ENCODE data around the gene C5. TPM values are rescaled to one million over a fixed set of nuclear protein-coding genes. Genes with fewer than 3 reads are reported as not detected.
"Not testable (repeated sequence)": the region's sequence is repeated elsewhere in the genome, so short reads cannot be mapped to it uniquely, and the experiment has no call there.

C5 gene
- polyA plus RNA-seq, 4 donors = 4.1 to 25.4 (median 7.5) TPM

DNA sequence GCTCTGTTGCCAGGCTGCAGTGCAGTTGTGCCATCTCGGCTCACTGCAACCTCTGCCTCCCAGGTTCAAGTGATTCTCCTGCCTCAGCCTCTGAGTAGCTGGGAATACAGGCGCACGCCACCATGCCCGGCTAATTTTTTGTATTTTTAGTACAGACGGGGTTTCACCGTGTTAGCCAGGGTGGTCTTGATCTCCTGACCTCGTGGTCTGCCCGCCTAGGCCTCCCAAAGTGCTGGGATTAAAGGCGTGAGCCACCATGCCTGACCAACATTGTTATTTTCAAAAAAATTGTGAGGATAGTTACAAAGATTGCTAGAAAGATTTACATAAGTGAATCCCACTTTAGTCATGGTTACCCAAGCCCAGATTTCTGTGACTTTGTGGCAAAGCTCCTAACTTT lies 78.6 kb downstream of the C5 start:
- H3K27me3 ChIP-seq (ENCODE audit: control insufficient read depth in 3 of 3, insufficient read depth in 3 of 3, low read length in 3 of 3); H3K4me3 ChIP-seq (ENCODE audit: low read depth in 1 of 3, low read length in 3 of 3); H3K36me3 ChIP-seq (ENCODE audit: control insufficient read depth in 3 of 3, insufficient read depth in 2 of 3, low read depth in 1 of 3, low read length in 3 of 3); H3K27ac ChIP-seq (ENCODE audit: low read depth in 1 of 3, low read length in 2 of 3); FAIRE-seq; DNase-seq; H3K4me1 ChIP-seq (ENCODE audit: control insufficient read depth in 3 of 3, insufficient read depth in 2 of 3, low read depth in 1 of 3, low read length in 2 of 3); H3K9me3 ChIP-seq (ENCODE audit: control insufficient read depth in 2 of 2, insufficient read depth in 1 of 2, low read depth in 1 of 2, low read length in 1 of 2): not testable (repeated sequence)
- WGBS, 3 donors = 95 to 98% (median 95%) methylated on average over 9 of the region's 9 CpGs

DNA sequence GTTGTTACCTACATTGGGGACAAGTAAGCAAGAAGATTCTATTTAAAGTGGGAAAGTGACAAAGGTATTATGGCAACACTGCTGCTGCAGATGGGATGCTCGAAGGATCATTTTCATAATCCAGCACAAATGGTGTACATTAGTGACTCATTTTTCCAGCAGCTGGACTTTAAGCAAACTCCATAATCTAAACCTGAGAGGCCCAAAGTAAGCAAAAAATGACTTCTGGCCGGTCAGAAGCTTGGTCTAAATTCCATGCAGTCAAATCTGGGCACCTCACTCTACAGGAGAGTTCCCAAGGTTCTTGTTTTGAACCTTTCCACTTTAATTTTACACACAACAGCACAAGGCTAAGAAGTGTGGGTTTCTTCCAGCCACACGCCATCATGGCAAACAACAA lies 79.8 kb downstream of the C5 start:
- Histone ChIP-seq H3K4me1 (ENCODE audit: control insufficient read depth in 3 of 3, insufficient read depth in 2 of 3, low read depth in 1 of 3, low read length in 2 of 3) (no peaks in the 10 kb centered on the region), H3K27me3 (ENCODE audit: control insufficient read depth in 3 of 3, insufficient read depth in 3 of 3, low read length in 3 of 3) (no peaks in the 10 kb centered on the region), H3K27ac (ENCODE audit: low read depth in 1 of 3, low read length in 2 of 3) (no peak overlapping the region), H3K36me3 (ENCODE audit: control insufficient read depth in 3 of 3, insufficient read depth in 2 of 3, low read depth in 1 of 3, low read length in 3 of 3) (peaks cover 0 to 2% (median 0%) of the 10 kb centered on the region in 3 donors), H3K4me3 (ENCODE audit: low read depth in 1 of 3, low read length in 3 of 3) (no peak overlapping the region), H3K9me3 (ENCODE audit: control insufficient read depth in 2 of 2, insufficient read depth in 1 of 2, low read depth in 1 of 2, low read length in 1 of 2) (no peaks in the 10 kb centered on the region)
- WGBS, 3 donors = 72 to 79% (median 79%) methylated on average over 3 of the region's 3 CpGs
- no peak for DNase-seq
- no peak for FAIRE-seq

GRCh38 chr9:120966013-120966369 lies 84.1 kb downstream of the C5 start:
- FAIRE-seq = no peak
- H3K4me3 ChIP-seq (ENCODE audit: low read depth in 1 of 3, low read length in 3 of 3) = no peak overlapping the region
- no peaks in the 10 kb centered on the region for H3K9me3 ChIP-seq (ENCODE audit: control insufficient read depth in 2 of 2, insufficient read depth in 1 of 2, low read depth in 1 of 2, low read length in 1 of 2)
- H3K27me3 ChIP-seq (ENCODE audit: control insufficient read depth in 3 of 3, insufficient read depth in 3 of 3, low read length in 3 of 3) = no peaks in the 10 kb centered on the region
- WGBS, 3 donors = 70 to 75% (median 74%) methylated on average over 3 of the region's 3 CpGs
- H3K36me3 ChIP-seq (ENCODE audit: control insufficient read depth in 3 of 3, insufficient read depth in 2 of 3, low read depth in 1 of 3, low read length in 3 of 3) = peaks cover 0 to 11% (median 5%) of the 10 kb centered on the region in 3 donors
- H3K27ac ChIP-seq (ENCODE audit: low read depth in 1 of 3, low read length in 2 of 3) = no peak overlapping the region
- no peaks in the 10 kb centered on the region for H3K4me1 ChIP-seq (ENCODE audit: control insufficient read depth in 3 of 3, insufficient read depth in 2 of 3, low read depth in 1 of 3, low read length in 2 of 3)
- DNase-seq = no peak

GRCh38 chr9:120965344-120966012 lies 84.6 kb downstream of the C5 start:
- Histone ChIP-seq H3K27me3 (ENCODE audit: control insufficient read depth in 3 of 3, insufficient read depth in 3 of 3, low read length in 3 of 3) (no peaks in the 10 kb centered on the region), H3K9me3 (ENCODE audit: control insufficient read depth in 2 of 2, insufficient read depth in 1 of 2, low read depth in 1 of 2, low read length in 1 of 2) (no peaks in the 10 kb centered on the region), H3K27ac (ENCODE audit: low read depth in 1 of 3, low read length in 2 of 3) (no peak overlapping the region), H3K4me3 (ENCODE audit: low read depth in 1 of 3, low read length in 3 of 3) (no peak overlapping the region), H3K36me3 (ENCODE audit: control insufficient read depth in 3 of 3, insufficient read depth in 2 of 3, low read depth in 1 of 3, low read length in 3 of 3) (peaks cover 0 to 13% (median 5%) of the 10 kb centered on the region in 3 donors), H3K4me1 (ENCODE audit: control insufficient read depth in 3 of 3, insufficient read depth in 2 of 3, low read depth in 1 of 3, low read length in 2 of 3) (no peaks in the 10 kb centered on the region)
- WGBS, 3 donors = 81 to 86% (median 85%) methylated on average over 4 of the region's 4 CpGs
- no peak for FAIRE-seq
- no peak for DNase-seq

DNA sequence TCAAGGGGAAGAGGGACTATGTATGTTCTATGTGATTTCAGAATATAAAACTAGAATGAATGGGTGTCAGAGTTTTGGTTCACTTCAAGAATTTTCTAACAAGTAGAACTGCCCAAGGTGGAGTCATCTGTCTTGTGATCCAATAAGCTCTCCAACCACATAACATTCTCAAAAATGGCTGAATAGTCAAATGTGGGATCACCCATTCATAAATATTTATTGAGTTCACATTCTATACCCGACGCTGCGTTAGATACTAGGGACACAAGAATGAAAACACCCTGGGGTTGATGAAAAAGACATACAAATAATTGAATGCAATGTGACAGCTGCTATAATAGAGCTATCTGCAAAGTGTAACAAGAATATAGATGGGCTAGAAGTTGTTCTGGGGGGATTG lies 88.1 kb downstream of the C5 start:
- no peaks in the 10 kb centered on the region for H3K27me3 ChIP-seq (ENCODE audit: control insufficient read depth in 3 of 3, insufficient read depth in 3 of 3, low read length in 3 of 3)
- H3K4me3 ChIP-seq (ENCODE audit: low read depth in 1 of 3, low read length in 3 of 3) = no peak overlapping the region
- H3K9me3 ChIP-seq (ENCODE audit: control insufficient read depth in 2 of 2, insufficient read depth in 1 of 2, low read depth in 1 of 2, low read length in 1 of 2) = no peaks in the 10 kb centered on the region
- no peaks in the 10 kb centered on the region for H3K4me1 ChIP-seq (ENCODE audit: control insufficient read depth in 3 of 3, insufficient read depth in 2 of 3, low read depth in 1 of 3, low read length in 2 of 3)
- FAIRE-seq (no peak), DNase-seq (no peak)
- no peak overlapping the region for H3K27ac ChIP-seq (ENCODE audit: low read depth in 1 of 3, low read length in 2 of 3)
- 93 to 98% (median 97%) methylated on average over 3 of the region's 3 CpGs for WGBS, 3 donors
- H3K36me3 ChIP-seq (ENCODE audit: control insufficient read depth in 3 of 3, insufficient read depth in 2 of 3, low read depth in 1 of 3, low read length in 3 of 3) = peaks cover 0 to 15% (median 9%) of the 10 kb centered on the region in 3 donors

- Histone ChIP-seq H3K4me3 (ENCODE audit: low read depth in 1 of 3, low read length in 3 of 3) (no peak overlapping the region), H3K27me3 (ENCODE audit: control insufficient read depth in 3 of 3, insufficient read depth in 3 of 3, low read length in 3 of 3) (no peaks in the 10 kb centered on the region), H3K36me3 (ENCODE audit: control insufficient read depth in 3 of 3, insufficient read depth in 2 of 3, low read depth in 1 of 3, low read length in 3 of 3) (peaks cover 0 to 15% (median 10%) of the 10 kb centered on the region in 3 donors), H3K4me1 (ENCODE audit: control insufficient read depth in 3 of 3, insufficient read depth in 2 of 3, low read depth in 1 of 3, low read length in 2 of 3) (no peaks in the 10 kb centered on the region), H3K9me3 (ENCODE audit: control insufficient read depth in 2 of 2, insufficient read depth in 1 of 2, low read depth in 1 of 2, low read length in 1 of 2) (no peaks in the 10 kb centered on the region), H3K27ac (ENCODE audit: low read depth in 1 of 3, low read length in 2 of 3) (no peak overlapping the region)
- WGBS, 3 donors = 88 to 91% (median 89%) methylated on average over 1 of the region's 1 CpG
- no peak for DNase-seq
- no peak for FAIRE-seq
These were observed 90.1 kb downstream of the C5 start for GRCh38 chr9:120960001-120960400.

DNA sequence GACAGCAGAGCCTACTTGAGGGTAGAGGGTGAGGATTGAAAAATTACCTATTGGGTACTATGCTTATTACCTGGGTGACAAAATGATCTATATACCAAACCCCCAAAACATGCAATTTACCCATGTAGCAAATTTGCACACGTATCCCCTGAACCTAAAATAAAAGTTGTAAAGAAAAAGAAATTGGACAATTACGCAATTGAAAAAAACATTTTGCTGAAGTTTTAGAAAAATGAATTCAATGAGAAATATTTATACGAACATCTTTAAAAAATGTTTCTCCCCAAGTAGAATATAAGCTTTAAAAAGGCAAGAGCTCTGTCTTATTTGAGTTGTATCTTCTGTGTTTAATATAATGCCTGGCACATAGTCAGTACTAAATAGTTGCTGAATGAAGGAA lies 93.2 kb downstream of the C5 start:
- no peak for DNase-seq
- H3K27ac ChIP-seq (ENCODE audit: low read depth in 1 of 3, low read length in 2 of 3) = no peak overlapping the region
- 93 to 96% (median 96%) methylated on average over 3 of the region's 3 CpGs for WGBS, 3 donors
- no peaks in the 10 kb centered on the region for H3K4me1 ChIP-seq (ENCODE audit: control insufficient read depth in 3 of 3, insufficient read depth in 2 of 3, low read depth in 1 of 3, low read length in 2 of 3)
- H3K36me3 ChIP-seq (ENCODE audit: control insufficient read depth in 3 of 3, insufficient read depth in 2 of 3, low read depth in 1 of 3, low read length in 3 of 3) = peaks cover 0 to 13% (median 11%) of the 10 kb centered on the region in 3 donors
- no peaks in the 10 kb centered on the region for H3K27me3 ChIP-seq (ENCODE audit: control insufficient read depth in 3 of 3, insufficient read depth in 3 of 3, low read length in 3 of 3)
- no peak for FAIRE-seq
- no peaks in the 10 kb centered on the region for H3K9me3 ChIP-seq (ENCODE audit: control insufficient read depth in 2 of 2, insufficient read depth in 1 of 2, low read depth in 1 of 2, low read length in 1 of 2)
- H3K4me3 ChIP-seq (ENCODE audit: low read depth in 1 of 3, low read length in 3 of 3) = no peak overlapping the region

DNA sequence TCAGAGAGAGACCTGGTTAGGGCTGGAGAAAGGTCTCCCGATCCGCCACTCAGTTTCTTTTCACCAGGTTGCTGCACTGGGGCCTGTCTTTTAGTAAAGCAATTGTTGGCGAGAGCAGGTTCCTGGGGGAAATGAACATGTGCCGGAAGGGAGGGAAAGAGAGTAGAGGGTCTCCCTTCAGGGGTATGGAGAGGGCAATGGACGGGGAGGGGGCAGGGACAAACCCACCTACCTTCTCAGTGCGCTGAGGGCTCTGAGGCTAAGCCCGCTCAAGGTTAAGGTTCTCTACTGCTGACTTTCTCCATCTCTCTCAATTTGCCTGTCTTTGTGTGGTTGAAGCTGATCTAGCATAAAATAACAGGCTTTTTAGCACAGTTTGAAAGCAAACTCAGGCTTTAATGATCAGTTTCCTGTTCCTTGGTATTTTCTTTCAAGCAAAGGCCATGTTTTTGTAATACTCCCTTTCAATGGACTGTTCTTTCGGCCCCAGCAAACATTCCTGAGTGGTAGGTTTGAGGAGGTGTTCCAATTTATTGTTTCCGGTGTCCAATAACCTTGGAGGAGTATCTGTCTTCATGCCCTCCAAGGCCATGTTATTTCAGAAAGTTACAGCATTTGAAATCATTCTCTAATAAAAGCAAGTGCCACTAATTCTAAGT lies 98.0 kb downstream of the C5 start:
- FAIRE-seq (no peak), DNase-seq (no peak)
- Histone ChIP-seq H3K9me3 (ENCODE audit: control insufficient read depth in 2 of 2, insufficient read depth in 1 of 2, low read depth in 1 of 2, low read length in 1 of 2) (no peaks in the 10 kb centered on the region), H3K4me1 (ENCODE audit: control insufficient read depth in 3 of 3, insufficient read depth in 2 of 3, low read depth in 1 of 3, low read length in 2 of 3) (no peaks in the 10 kb centered on the region), H3K4me3 (ENCODE audit: low read depth in 1 of 3, low read length in 3 of 3) (no peak overlapping the region), H3K27ac (ENCODE audit: low read depth in 1 of 3, low read length in 2 of 3) (no peak overlapping the region), H3K27me3 (ENCODE audit: control insufficient read depth in 3 of 3, insufficient read depth in 3 of 3, low read length in 3 of 3) (no peaks in the 10 kb centered on the region), H3K36me3 (ENCODE audit: control insufficient read depth in 3 of 3, insufficient read depth in 2 of 3, low read depth in 1 of 3, low read length in 3 of 3) (peaks cover 0 to 16% (median 2%) of the 10 kb centered on the region in 3 donors)
- WGBS, 3 donors = 93 to 97% (median 96%) methylated on average over 9 of the region's 9 CpGs
